Neural crest cell (in vitro differentiated cells): ENCODE results near the gene GMCL2. TPM values are rescaled to one million over a fixed set of nuclear protein-coding genes. Genes with fewer than 3 reads are reported as not detected.

Experiments used
- DNase-seq: peaks from one replicate; pipeline ENCODE4 v3.0.0; 2021; ENCODE audit warnings: low read depth, mixed read lengths, low spot score
- H3K27ac Mint-ChIP-seq: one replicate; pipeline ENCODE4 v1.8.0; 2021; ENCODE audit warnings: mild to moderate bottlenecking, mixed read lengths; ENCODE audit not compliant: unreplicated experiment
- H3K27me3 Mint-ChIP-seq: 2 replicates; pipeline ENCODE4 v1.8.0; 2021; ENCODE audit warnings: low read depth, mild to moderate bottlenecking, mixed read lengths
- H3K36me3 Mint-ChIP-seq: 2 replicates; pipeline ENCODE4 v1.8.0; 2021; ENCODE audit warnings: low read depth, mild to moderate bottlenecking, mixed read lengths
- H3K4me1 Mint-ChIP-seq: 2 replicates; pipeline ENCODE4 v1.8.0; 2021; ENCODE audit warnings: mixed read lengths
- H3K4me3 Mint-ChIP-seq: one replicate; pipeline ENCODE4 v1.8.0; 2021; ENCODE audit warnings: mild to moderate bottlenecking, mixed read lengths
- H3K9me3 Mint-ChIP-seq: 2 replicates; pipeline ENCODE4 v1.8.0; 2021; ENCODE audit warnings: mixed read lengths
- CTCF ChIP-seq: fragments of 200-600 bp; sonication (generic); conservative IDR thresholded peaks from 2 replicates; pipeline ENCODE4 v1.5.0; 2021; ENCODE audit warnings: antibody characterized with exemption, mild to moderate bottlenecking
- total RNA-seq: library from RNA; stranded (reverse); gene quantifications from 2 replicates; pipeline ENCODE4 v1.2.1, GENCODE V29; 2021

GMCL2 gene
- total RNA-seq, 1 donor from 2014 or later = not detected

- DNase-seq = no peak
- H3K4me3 Mint-ChIP-seq = no peak overlapping the region
Measured at GRCh38 chr5:178193251-178193809, 6.2 kb upstream of the GMCL2 start.

GRCh38 chr5:178192787-178193186 is 5.6 kb upstream of the GMCL2 start:
- TF ChIP-seq CTCF = no peak
- H3K4me3 Mint-ChIP-seq = no peak overlapping the region
- peaks cover 7% of the 10 kb centered on the region for H3K27me3 Mint-ChIP-seq

More at GRCh38 chr5:178193251-178193809, 6.2 kb upstream of the GMCL2 start:
- H3K4me1 Mint-ChIP-seq = no peaks in the 10 kb centered on the region
- peaks cover 7% of the 10 kb centered on the region for H3K27me3 Mint-ChIP-seq
- H3K36me3 Mint-ChIP-seq = no peaks in the 10 kb centered on the region
- no peak for TF ChIP-seq CTCF
- peaks cover 2% of the 10 kb centered on the region for H3K9me3 Mint-ChIP-seq
- H3K27ac Mint-ChIP-seq = no peak overlapping the region

GRCh38 chr5:178192244-178192643 is 5.1 kb upstream of the GMCL2 start:
- Mint-ChIP-seq H3K4me3 (no peak overlapping the region), H3K27me3 (peaks cover 7% of the 10 kb centered on the region), H3K4me1 (no peaks in the 10 kb centered on the region), H3K27ac (no peak overlapping the region), H3K9me3 (peaks cover 2% of the 10 kb centered on the region), H3K36me3 (no peaks in the 10 kb centered on the region)
- no peak for DNase-seq
- no peak for TF ChIP-seq CTCF

More at GRCh38 chr5:178192787-178193186, 5.6 kb upstream of the GMCL2 start:
- DNase-seq = no peak
- Mint-ChIP-seq H3K27ac (no peak overlapping the region), H3K36me3 (no peaks in the 10 kb centered on the region), H3K9me3 (peaks cover 2% of the 10 kb centered on the region), H3K4me1 (no peaks in the 10 kb centered on the region)

- no peak overlapping the region for H3K27ac Mint-ChIP-seq
- H3K4me3 Mint-ChIP-seq = no peak overlapping the region
- peaks cover 2% of the 10 kb centered on the region for H3K9me3 Mint-ChIP-seq
- no peaks in the 10 kb centered on the region for H3K4me1 Mint-ChIP-seq
- peaks cover 7% of the 10 kb centered on the region for H3K27me3 Mint-ChIP-seq
- H3K36me3 Mint-ChIP-seq = no peaks in the 10 kb centered on the region
- no peak for DNase-seq
- TF ChIP-seq CTCF = no peak
Measured at GRCh38 chr5:178191661-178192060, 4.5 kb upstream of the GMCL2 start.

GRCh38 chr5:178189433-178189832 is 2.3 kb upstream of the GMCL2 start:
- no peak for DNase-seq
- Mint-ChIP-seq H3K36me3 (no peaks in the 10 kb centered on the region), H3K4me3 (no peak overlapping the region), H3K9me3 (peaks cover 2% of the 10 kb centered on the region), H3K27ac (no peak overlapping the region), H3K4me1 (no peaks in the 10 kb centered on the region), H3K27me3 (peaks cover 7% of the 10 kb centered on the region)
- no peak for TF ChIP-seq CTCF
